ENCODE results near the gene FXR2.

- TF ChIP-seq ELK1 (CRISPR knock-in tag; IDR thresholded peaks at IDR 0.05) = no peak
- TF ChIP-seq ATF1 (CRISPR knock-in tag; IDR thresholded peaks at IDR 0.05) = no peak
- no peak for TF ChIP-seq ATF1 (tag; IDR thresholded peaks at IDR 0.05)
- TF ChIP-seq ELF4 (CRISPR knock-in tag; IDR thresholded peaks at IDR 0.05) = no peak
- TF ChIP-seq TCFL5 (CRISPR knock-in tag; conservative IDR thresholded peaks at IDR 0.05) = no peak
- no peak for TF ChIP-seq CHD2 (IDR thresholded peaks at IDR 0.05; ENCODE audit: low read depth, low read length)
- no peak for TF ChIP-seq TCF7L2 (IDR thresholded peaks at IDR 0.05; ENCODE audit: low read depth, low read length)
- no peak for TF ChIP-seq PTRF (tag; IDR thresholded peaks at IDR 0.05)
- no peak for TF ChIP-seq ZSCAN29 (IDR thresholded peaks at IDR 0.05)
- no peak for TF ChIP-seq MXI1 (IDR thresholded peaks at IDR 0.05; ENCODE audit: low read depth, low read length)
- no peak for TF ChIP-seq CTCF (IDR thresholded peaks at IDR 0.05 in 2 of 3, conservative IDR thresholded peaks at IDR 0.05 in 1 of 3; ENCODE audit: insufficient read depth in 2 of 3, low read depth in 1 of 3, low read length in 3 of 3)
- no peak for TF ChIP-seq MECOM (CRISPR knock-in tag; IDR thresholded peaks at IDR 0.05)
- TF ChIP-seq, protein P1, sequence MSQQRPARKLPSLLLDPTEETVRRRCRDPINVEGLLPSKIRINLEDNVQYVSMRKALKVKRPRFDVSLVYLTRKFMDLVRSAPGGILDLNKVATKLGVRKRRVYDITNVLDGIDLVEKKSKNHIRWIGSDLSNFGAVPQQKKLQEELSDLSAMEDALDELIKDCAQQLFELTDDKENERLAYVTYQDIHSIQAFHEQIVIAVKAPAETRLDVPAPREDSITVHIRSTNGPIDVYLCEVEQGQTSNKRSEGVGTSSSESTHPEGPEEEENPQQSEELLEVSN (IDR thresholded peaks at IDR 0.05; ENCODE audit: borderline replicate concordance in 1 of 2, extremely low read depth in 1 of 2, insufficient read depth in 1 of 2, insufficient read length in 1 of 2, low read depth in 1 of 2, low read length in 1 of 2, poor library complexity in 1 of 2, severe bottlenecking in 1 of 2) = no peak
- TF ChIP-seq GTF2F1 (IDR thresholded peaks at IDR 0.05; ENCODE audit: low read depth, low read length) = no peak
- no peak for TF ChIP-seq RAD21 (CRISPR knock-in tag; conservative IDR thresholded peaks at IDR 0.05 in 1 of 2, IDR thresholded peaks at IDR 0.05 in 1 of 2)
Observed at GRCh38 chr17:7636163-7636562, 21.5 kb upstream of the FXR2 start.

Data from K562 (cell line).